HepG2 (cell line): ENCODE results near the gene PHEX.

Experiments
- CHD2 ChIP-seq: IDR thresholded peaks from 2 replicates; pipeline ENCODE4 v1.6.1; 2011; ENCODE audit warnings: low read depth, low read length, improper control_type of control experiment
- TF ChIP-seq, protein P1 (sequence below): sonication (generic); formaldehyde crosslinking; IDR thresholded peaks from 2 replicates; pipeline ENCODE4 v1.5.0; 2020; ENCODE audit warnings: mild to moderate bottlenecking, missing genetic modification reagents, moderate library complexity

- TF ChIP-seq CHD2 = no peak
- TF ChIP-seq, protein P1, sequence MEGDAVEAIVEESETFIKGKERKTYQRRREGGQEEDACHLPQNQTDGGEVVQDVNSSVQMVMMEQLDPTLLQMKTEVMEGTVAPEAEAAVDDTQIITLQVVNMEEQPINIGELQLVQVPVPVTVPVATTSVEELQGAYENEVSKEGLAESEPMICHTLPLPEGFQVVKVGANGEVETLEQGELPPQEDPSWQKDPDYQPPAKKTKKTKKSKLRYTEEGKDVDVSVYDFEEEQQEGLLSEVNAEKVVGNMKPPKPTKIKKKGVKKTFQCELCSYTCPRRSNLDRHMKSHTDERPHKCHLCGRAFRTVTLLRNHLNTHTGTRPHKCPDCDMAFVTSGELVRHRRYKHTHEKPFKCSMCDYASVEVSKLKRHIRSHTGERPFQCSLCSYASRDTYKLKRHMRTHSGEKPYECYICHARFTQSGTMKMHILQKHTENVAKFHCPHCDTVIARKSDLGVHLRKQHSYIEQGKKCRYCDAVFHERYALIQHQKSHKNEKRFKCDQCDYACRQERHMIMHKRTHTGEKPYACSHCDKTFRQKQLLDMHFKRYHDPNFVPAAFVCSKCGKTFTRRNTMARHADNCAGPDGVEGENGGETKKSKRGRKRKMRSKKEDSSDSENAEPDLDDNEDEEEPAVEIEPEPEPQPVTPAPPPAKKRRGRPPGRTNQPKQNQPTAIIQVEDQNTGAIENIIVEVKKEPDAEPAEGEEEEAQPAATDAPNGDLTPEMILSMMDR (CRISPR knock-in tag) = no peak
Observed at GRCh38 chrX:22063284-22063683, 31.2 kb downstream of the PHEX start.
